ENCODE measurements around the gene MED29. TPM values are rescaled to one million over a fixed set of nuclear protein-coding genes. Genes with fewer than 3 reads are reported as not detected.
A peak's percentile ranks its signal among the peaks of the same experiment; 100 is the strongest.

Gene MED29
- total and polyA plus RNA-seq, 10 of the 15 experiments (the other 5 are each of a cell fraction or from before 2014, with no cell fraction given), result 3.2 to 36.6 (median 22.8) TPM

DNA sequence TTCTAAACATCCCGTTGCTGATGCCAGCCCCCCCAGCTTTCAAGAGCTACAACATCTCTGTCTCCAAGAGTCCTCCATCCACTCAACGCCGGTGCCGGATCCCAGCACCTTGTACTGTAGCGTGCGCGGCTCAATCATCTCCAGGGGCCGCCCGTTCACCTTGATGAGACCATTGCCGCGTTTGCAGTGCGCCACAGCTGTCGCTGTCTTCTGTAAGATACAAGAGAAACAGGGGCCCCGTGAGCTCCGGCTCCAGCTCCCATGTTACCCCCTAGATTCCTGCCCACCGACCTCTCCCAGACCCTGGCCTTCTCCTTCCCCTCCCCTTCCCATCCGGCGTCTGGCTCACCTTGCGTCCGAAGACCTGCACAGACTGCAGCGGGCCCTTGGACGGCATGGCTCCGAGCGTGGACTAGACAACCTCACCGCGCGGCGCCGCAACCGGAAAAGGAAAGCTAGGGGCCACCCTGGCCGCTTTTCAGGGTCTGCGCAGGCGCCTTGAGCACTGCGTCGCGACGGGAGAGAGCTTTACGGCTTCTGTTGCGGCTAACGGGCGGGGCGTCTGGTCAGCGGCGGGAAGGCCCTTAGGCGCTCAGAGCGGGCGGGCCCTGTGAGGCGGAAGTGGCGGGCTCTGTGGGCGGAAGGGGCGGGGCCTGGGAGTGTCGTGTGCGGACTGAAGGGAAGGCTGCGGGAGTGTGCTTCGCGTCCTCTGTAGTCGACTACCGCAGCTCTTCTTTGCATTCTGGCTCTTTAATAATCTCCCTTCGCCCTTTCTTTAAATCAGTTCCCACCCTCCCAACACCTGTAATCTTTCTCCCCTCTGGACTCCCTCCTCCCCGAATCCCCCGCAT is 44.5 kb downstream of the MED29 start, which contains the start of gene RPS16 (continued):
- TF ChIP-seq, protein P1, sequence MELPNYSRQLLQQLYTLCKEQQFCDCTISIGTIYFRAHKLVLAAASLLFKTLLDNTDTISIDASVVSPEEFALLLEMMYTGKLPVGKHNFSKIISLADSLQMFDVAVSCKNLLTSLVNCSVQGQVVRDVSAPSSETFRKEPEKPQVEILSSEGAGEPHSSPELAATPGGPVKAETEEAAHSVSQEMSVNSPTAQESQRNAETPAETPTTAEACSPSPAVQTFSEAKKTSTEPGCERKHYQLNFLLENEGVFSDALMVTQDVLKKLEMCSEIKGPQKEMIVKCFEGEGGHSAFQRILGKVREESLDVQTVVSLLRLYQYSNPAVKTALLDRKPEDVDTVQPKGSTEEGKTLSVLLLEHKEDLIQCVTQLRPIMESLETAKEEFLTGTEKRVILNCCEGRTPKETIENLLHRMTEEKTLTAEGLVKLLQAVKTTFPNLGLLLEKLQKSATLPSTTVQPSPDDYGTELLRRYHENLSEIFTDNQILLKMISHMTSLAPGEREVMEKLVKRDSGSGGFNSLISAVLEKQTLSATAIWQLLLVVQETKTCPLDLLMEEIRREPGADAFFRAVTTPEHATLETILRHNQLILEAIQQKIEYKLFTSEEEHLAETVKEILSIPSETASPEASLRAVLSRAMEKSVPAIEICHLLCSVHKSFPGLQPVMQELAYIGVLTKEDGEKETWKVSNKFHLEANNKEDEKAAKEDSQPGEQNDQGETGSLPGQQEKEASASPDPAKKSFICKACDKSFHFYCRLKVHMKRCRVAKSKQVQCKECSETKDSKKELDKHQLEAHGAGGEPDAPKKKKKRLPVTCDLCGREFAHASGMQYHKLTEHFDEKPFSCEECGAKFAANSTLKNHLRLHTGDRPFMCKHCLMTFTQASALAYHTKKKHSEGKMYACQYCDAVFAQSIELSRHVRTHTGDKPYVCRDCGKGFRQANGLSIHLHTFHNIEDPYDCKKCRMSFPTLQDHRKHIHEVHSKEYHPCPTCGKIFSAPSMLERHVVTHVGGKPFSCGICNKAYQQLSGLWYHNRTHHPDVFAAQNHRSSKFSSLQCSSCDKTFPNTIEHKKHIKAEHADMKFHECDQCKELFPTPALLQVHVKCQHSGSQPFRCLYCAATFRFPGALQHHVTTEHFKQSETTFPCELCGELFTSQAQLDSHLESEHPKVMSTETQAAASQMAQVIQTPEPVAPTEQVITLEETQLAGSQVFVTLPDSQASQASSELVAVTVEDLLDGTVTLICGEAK (IDR thresholded peaks at IDR 0.05; ENCODE audit: borderline replicate concordance), result peak; percentile 89
- TF ChIP-seq, protein P2, sequence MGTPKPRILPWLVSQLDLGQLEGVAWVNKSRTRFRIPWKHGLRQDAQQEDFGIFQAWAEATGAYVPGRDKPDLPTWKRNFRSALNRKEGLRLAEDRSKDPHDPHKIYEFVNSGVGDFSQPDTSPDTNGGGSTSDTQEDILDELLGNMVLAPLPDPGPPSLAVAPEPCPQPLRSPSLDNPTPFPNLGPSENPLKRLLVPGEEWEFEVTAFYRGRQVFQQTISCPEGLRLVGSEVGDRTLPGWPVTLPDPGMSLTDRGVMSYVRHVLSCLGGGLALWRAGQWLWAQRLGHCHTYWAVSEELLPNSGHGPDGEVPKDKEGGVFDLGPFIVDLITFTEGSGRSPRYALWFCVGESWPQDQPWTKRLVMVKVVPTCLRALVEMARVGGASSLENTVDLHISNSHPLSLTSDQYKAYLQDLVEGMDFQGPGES (IDR thresholded peaks at IDR 0.05), result 0 out of 2 replicates have a peak, but pooled peaks have one; percentile 35
- TF ChIP-seq, protein P3, sequence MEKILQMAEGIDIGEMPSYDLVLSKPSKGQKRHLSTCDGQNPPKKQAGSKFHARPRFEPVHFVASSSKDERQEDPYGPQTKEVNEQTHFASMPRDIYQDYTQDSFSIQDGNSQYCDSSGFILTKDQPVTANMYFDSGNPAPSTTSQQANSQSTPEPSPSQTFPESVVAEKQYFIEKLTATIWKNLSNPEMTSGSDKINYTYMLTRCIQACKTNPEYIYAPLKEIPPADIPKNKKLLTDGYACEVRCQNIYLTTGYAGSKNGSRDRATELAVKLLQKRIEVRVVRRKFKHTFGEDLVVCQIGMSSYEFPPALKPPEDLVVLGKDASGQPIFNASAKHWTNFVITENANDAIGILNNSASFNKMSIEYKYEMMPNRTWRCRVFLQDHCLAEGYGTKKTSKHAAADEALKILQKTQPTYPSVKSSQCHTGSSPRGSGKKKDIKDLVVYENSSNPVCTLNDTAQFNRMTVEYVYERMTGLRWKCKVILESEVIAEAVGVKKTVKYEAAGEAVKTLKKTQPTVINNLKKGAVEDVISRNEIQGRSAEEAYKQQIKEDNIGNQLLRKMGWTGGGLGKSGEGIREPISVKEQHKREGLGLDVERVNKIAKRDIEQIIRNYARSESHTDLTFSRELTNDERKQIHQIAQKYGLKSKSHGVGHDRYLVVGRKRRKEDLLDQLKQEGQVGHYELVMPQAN (conservative IDR thresholded peaks at IDR 0.05), result peak; percentile 95
- TF ChIP-seq CREB1 (IDR thresholded peaks at IDR 0.05; ENCODE audit: low read depth) (peak; percentile 75; the same call in 1 of the 2 replicates), BHLHE40 (IDR thresholded peaks at IDR 0.05; ENCODE audit: borderline replicate concordance in 1 of 2, low read depth in 2 of 2, low read length in 1 of 2) (peak; percentile 71 to 88), SP1 (IDR thresholded peaks at IDR 0.05; ENCODE audit: low read depth, low read length) (peak; percentile 65), ZNF207 (IDR thresholded peaks at IDR 0.05; ENCODE audit: borderline replicate concordance) (peak; percentile 78), POLR2AphosphoS5 (IDR thresholded peaks at IDR 0.05; ENCODE audit: low read length) (peak; percentile 100), NRF1 (conservative IDR thresholded peaks at IDR 0.05; ENCODE audit: low read depth, low read length) (peak; percentile 68), SIN3A (IDR thresholded peaks at IDR 0.05; ENCODE audit: low read depth, low read length) (peak; percentile 91), MTA2 (IDR thresholded peaks at IDR 0.05; ENCODE audit: low read depth) (no peak), JUND (IDR thresholded peaks at IDR 0.05; ENCODE audit: low read depth, low read length) (peak; percentile 29; the same call in 1 of the 2 replicates), SMAD5 (IDR thresholded peaks at IDR 0.05; ENCODE audit: low read depth) (peak; percentile 98), CBFB (IDR thresholded peaks at IDR 0.05; ENCODE audit: low read depth) (peak; percentile 97), DPF2 (IDR thresholded peaks at IDR 0.05) (no peak), RUNX3 (IDR thresholded peaks at IDR 0.05; ENCODE audit: low read length) (peak; percentile 86), CEBPB (IDR thresholded peaks at IDR 0.05; ENCODE audit: borderline replicate concordance in 1 of 2, low read depth in 2 of 2, low read length in 2 of 2) (no peak), MYB (IDR thresholded peaks at IDR 0.05; ENCODE audit: borderline replicate concordance, low read depth, low read length) (0 out of 2 replicates have a peak, but pooled peaks have one; percentile 20), KLF5 (IDR thresholded peaks at IDR 0.05; ENCODE audit: partially characterized antibody) (peak; percentile 45)
- TF ChIP-seq, protein P4, sequence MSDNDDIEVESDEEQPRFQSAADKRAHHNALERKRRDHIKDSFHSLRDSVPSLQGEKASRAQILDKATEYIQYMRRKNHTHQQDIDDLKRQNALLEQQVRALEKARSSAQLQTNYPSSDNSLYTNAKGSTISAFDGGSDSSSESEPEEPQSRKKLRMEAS (IDR thresholded peaks at IDR 0.05; ENCODE audit: low read depth, low read length), result peak; percentile 92
- TF ChIP-seq, protein P5, sequence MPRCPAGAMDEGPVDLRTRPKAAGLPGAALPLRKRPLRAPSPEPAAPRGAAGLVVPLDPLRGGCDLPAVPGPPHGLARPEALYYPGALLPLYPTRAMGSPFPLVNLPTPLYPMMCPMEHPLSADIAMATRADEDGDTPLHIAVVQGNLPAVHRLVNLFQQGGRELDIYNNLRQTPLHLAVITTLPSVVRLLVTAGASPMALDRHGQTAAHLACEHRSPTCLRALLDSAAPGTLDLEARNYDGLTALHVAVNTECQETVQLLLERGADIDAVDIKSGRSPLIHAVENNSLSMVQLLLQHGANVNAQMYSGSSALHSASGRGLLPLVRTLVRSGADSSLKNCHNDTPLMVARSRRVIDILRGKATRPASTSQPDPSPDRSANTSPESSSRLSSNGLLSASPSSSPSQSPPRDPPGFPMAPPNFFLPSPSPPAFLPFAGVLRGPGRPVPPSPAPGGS (IDR thresholded peaks at IDR 0.05; ENCODE audit: borderline replicate concordance, insufficient read depth, low read depth, low read length, poor library complexity, severe bottlenecking), result peak; percentile 53

All from GM12878 (cell line).